Upper lobe of right lung (tissue), 1 donor: ENCODE data around the gene NHSL2. TPM values are rescaled to one million over a fixed set of nuclear protein-coding genes. Genes with fewer than 3 reads are reported as not detected.

Experiments used
- ATAC-seq: fragments of 200-7000 bp; cut with Tn5 transposase; one replicate; pipeline ENCODE4 v1.9.1; 2020; ENCODE audit warnings: mild to moderate bottlenecking, moderate library complexity
- DNase-seq: peaks from one replicate; pipeline ENCODE4 v3.0.0-alpha.2; 2020
- H3K27ac ChIP-seq: fragments of 200-600 bp; one replicate; pipeline ENCODE4 v1.8.0; 2022
- H3K27me3 ChIP-seq: fragments of 200-600 bp; one replicate; pipeline ENCODE4 v1.8.0; 2022; ENCODE audit warnings: mild to moderate bottlenecking
- H3K36me3 ChIP-seq: fragments of 200-600 bp; one replicate; pipeline ENCODE4 v1.8.0; 2022
- H3K4me1 ChIP-seq: fragments of 200-600 bp; one replicate; pipeline ENCODE4 v1.8.0; 2022
- H3K4me3 ChIP-seq: fragments of 200-600 bp; one replicate; pipeline ENCODE4 v1.8.0; 2022; ENCODE audit warnings: mild to moderate bottlenecking
- H3K9me3 ChIP-seq: fragments of 200-600 bp; one replicate; pipeline ENCODE4 v1.8.0; 2022
- CTCF ChIP-seq: fragments of 200-600 bp; IDR thresholded peaks from one replicate; pipeline ENCODE4 v1.8.0; 2022; ENCODE audit warnings: antibody characterized with exemption
- intact Hi-C: fragments of 100-400 bp; cut with DNase I; formaldehyde crosslinking; loops from one replicate; pipeline ENCODE4 v1.11.0; 2022
- total RNA-seq: library from RNA; stranded (reverse); fragmentation: NEBNext Ultra II Directional; extraction: Animal tissue kit (Norgen Biotek cat#: 25700); gene quantifications from one replicate; pipeline ENCODE4 v1.2.1, GENCODE V29; 2021
- donor health status: DM: no; HTN: yes; CAD: no; lungs with severe emphysema.

The NHSL2 gene
- total RNA-seq, 1 donor from 2014 or later = 17.3 TPM

DNA sequence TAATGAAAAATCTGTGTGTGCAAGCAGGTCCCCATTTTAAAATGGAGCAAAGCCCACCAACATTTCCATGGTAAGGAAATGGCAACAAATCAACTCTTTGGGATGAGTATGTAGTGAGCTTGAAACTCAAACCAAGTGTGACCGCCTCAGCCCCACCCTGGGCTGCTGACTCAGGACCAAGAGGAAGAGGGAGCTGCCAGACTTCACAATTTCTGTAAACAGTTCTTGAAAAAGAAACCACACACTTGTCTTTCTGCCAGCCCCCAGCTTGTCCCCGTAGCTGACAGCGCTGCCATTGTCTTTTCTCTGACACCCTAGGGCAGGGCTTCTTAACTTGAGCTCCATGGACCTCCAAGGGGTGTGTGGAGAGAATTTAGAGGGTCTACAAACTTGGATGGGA is 210.7 kb downstream of the NHSL2 start:
- intact Hi-C loops = no loop called here
- no peak for TF ChIP-seq CTCF
- H3K4me1 ChIP-seq = peaks cover 41% of the 10 kb centered on the region
- no peaks in the 10 kb centered on the region for H3K9me3 ChIP-seq
- peak; percentile 84 for ATAC-seq
- H3K27me3 ChIP-seq = no peaks in the 10 kb centered on the region
- peak overlapping the region; percentile 70 for H3K27ac ChIP-seq
- peak; percentile 65 for DNase-seq
- H3K36me3 ChIP-seq = no peaks in the 10 kb centered on the region
- no peak overlapping the region for H3K4me3 ChIP-seq

- Histone ChIP-seq H3K4me3 (no peak overlapping the region), H3K36me3 (no peaks in the 10 kb centered on the region), H3K9me3 (no peaks in the 10 kb centered on the region), H3K27ac (peak overlapping the region; percentile 55), H3K4me1 (peaks cover 42% of the 10 kb centered on the region), H3K27me3 (no peaks in the 10 kb centered on the region)
- intact Hi-C loops = no loop called here
- DNase-seq (no peak), ATAC-seq (no peak)
- no peak for TF ChIP-seq CTCF
These were observed 212.1 kb downstream of the NHSL2 start for GRCh38 chrX:72122621-72123337.

- Histone ChIP-seq H3K36me3 (no peaks in the 10 kb centered on the region), H3K27me3 (no peaks in the 10 kb centered on the region), H3K4me1 (peaks cover 42% of the 10 kb centered on the region), H3K9me3 (no peaks in the 10 kb centered on the region), H3K4me3 (no peak overlapping the region), H3K27ac (peak overlapping the region; percentile 55)
- intact Hi-C loops = no loop called here
- ATAC-seq (peak; percentile 44), DNase-seq (no peak)
- no peak for TF ChIP-seq CTCF
These were observed 213.0 kb downstream of the NHSL2 start for GRCh38 chrX:72123471-72124185.

- no peak for TF ChIP-seq CTCF
- intact Hi-C loops = no loop called here
- H3K4me3 ChIP-seq = no peak overlapping the region
- ATAC-seq (no peak), DNase-seq (no peak)
- peak overlapping the region; percentile 55 for H3K27ac ChIP-seq
- no peaks in the 10 kb centered on the region for H3K9me3 ChIP-seq
- H3K4me1 ChIP-seq = peaks cover 42% of the 10 kb centered on the region
- no peaks in the 10 kb centered on the region for H3K36me3 ChIP-seq
- H3K27me3 ChIP-seq = no peaks in the 10 kb centered on the region
These were observed 214.0 kb downstream of the NHSL2 start for GRCh38 chrX:72124540-72125201.

DNA sequence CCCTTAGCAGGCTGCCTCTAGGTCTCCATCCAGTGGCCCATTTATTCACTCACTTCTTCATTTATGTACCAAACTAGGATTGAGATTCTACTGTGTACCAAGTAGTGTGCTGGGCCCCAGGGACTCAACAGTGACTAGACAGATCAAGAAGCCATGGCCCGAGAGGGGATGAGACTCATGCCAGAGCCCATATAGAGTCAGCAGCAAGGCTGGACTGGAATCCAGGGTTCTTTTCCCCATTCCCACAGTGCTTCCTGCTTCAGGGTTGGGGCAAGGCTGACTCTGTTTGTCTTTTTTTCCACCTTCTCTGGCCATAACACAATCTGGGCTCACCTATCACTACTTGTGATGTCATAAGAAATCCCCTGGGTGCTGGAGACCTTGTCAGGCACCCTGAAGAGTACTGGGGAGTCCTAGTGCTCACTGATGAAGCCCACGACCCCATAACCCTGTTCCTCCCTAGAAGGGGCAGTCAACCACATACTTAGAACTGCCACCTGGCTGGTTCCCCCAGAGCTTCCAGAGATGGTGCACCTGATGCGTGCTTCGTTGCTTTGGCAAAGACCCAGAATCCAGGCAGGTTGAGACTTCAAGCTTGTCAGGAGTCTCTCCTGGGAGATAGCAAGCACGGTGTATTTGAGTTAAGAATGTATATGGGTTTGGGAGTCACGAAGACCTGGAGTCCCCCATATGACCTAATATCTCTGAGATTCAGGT is 214.8 kb downstream of the NHSL2 start:
- H3K27me3 ChIP-seq = no peaks in the 10 kb centered on the region
- intact Hi-C loops = no loop called here
- H3K4me3 ChIP-seq = no peak overlapping the region

More for the DNA sequence above, 214.8 kb downstream of the NHSL2 start:
- H3K27ac ChIP-seq = peak overlapping the region; percentile 24
- H3K36me3 ChIP-seq = no peaks in the 10 kb centered on the region
- no peak for DNase-seq
- TF ChIP-seq CTCF = no peak
- no peaks in the 10 kb centered on the region for H3K9me3 ChIP-seq
- ATAC-seq = no peak
- peaks cover 42% of the 10 kb centered on the region for H3K4me1 ChIP-seq
